Renal cortex interstitium (tissue), 11 donors: Measurements from ENCODE around the gene ASCL5. TPM values are rescaled to one million over a fixed set of nuclear protein-coding genes. Genes with fewer than 3 reads are reported as not detected.
A peak's percentile ranks its signal among the peaks of the same experiment; 100 is the strongest.

ENCODE experiments used
- DNase-seq, 11 donors: peaks; one replicate each; pipeline ENCODE4 v3.0.0-alpha.2; 2013; ENCODE audit warnings: low read depth in 9 of 11, low spot score in 4 of 11; ENCODE audit errors: extremely low read depth in 1 of 11
- polyA plus RNA-seq, 3 donors: library from polyadenylated mRNA; unstranded; fragments of 120-200 nt; gene quantifications; one replicate each; pipeline ENCODE4 v1.2.1, GENCODE V29; 2013; ENCODE audit not compliant: insufficient read length in 3 of 3

Gene ASCL5
- polyA plus RNA-seq, 3 donors: 0.12 to 0.40 (median 0.15) TPM

- DNase-seq: no peak
Observed at GRCh38 chr1:201139306-201139705, 12.3 kb upstream of the ASCL5 start.

GRCh38 chr1:201138311-201138840 lies 11.4 kb upstream of the ASCL5 start:
- DNase-seq: no peak

DNA sequence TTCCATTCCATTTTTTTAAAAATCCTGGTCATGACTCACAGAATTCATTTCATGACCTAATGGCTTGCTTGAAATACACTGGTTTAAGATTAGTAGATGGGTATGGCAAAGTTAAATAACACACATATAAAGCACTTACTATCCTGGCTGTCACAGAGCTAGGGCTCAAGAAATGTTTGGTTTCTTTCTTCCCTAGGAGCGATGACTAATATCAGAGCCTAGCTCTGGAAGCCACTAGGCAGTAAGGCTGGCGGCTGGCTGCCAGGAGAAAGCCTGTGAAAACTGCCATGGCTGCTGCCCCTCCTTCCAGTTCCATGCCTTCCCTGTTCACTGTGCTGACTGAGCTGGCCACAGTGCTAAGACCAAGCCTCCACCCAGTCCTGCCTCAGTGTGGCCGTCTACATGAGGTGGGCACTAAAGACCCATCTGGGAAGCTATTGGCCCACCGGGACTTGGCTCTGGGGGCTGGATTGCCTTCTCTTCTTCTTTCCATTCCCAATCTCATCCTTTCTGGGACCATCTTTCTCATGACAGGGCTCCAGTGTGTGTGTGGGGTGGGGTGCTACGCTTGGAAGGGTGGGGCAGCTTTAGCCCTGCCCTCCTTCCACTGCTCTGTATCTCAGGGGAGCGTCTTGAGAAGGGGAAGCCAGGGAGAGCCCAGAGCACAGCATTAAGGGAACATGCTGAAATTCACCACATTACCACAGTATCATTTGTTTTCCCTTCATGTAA lies 10.8 kb upstream of the ASCL5 start:
- DNase-seq: no peak

- no peak for DNase-seq
Observed at GRCh38 chr1:201137024-201137392, 10.0 kb upstream of the ASCL5 start.

DNA sequence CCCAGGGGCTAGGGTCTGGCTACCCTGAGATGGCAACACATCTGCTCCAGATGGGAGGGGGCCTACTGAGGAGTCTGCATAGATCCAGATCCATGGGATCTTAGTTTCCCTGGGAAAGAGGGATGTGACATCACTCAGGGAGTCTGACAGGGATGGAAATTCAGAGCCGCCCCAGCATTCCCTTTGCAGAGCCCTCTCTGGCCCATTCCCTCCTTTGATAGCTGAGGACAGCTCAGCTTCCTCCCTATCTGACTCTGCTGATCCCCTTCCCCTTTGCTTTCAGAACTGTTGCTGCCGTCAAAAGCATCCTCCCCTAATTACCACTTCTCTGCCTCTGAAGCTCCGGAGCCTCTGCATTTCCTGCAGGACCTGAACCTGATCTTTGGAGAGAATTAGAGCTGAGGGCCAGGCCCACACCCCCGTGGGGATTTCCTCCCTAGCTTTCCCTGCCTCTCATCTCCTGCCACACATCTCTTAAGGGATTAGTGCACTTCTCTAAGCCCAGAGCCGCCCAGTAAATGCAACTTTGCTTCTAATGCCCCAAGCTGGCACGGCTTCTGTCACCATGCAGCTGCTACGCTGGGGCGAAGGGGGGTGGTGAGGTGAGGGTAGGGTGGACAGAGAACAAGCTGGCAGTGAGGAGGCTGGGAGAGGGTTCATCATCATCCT lies 9.5 kb upstream of the ASCL5 start:
- DNase-seq: no peak

DNA sequence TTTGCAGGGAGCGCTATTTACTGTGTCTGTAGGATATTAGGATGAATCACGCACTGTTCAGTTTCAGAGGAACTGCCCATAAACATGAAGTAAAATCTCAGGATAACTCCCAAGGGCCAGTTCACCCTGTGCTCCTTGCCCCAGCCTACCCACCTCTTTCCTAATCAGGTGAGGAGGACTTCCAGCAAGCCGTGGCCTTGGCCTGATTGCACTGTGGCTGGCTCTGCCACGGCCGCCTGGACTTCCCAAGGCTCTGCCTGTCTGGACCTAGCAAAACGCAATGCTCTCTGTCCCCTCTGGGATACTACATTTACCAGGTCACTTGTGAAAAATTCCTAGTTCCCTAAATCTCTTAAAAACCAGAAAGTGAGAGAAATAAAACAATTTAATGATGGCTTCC lies 7.4 kb upstream of the ASCL5 start:
- DNase-seq: no peak

DNA sequence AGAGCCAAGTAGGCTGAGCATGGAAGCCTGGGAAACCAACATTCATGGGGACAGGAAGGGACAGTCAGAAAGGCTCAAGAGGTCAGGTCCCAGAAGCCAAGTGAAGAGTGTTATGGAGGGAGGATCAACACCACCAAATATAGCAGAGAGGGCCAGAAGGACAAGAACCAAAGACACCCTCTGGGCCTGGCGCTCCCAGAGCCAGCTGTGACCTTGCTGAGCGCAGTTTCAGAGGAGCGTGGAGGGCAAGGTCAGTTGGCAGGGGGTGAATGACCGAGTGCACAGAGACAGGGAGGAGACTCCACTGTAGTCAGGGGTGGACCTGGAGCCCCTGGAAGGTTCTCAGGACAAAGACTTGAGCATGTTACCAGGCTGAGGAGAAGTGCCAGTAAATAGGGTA lies 4.4 kb upstream of the ASCL5 start:
- no peak for DNase-seq

- no peak for DNase-seq
Observed at GRCh38 chr1:201128962-201129361, 2.0 kb upstream of the ASCL5 start.

- DNase-seq: no peak
Observed at GRCh38 chr1:201128476-201128875, 1.5 kb upstream of the ASCL5 start.

DNA sequence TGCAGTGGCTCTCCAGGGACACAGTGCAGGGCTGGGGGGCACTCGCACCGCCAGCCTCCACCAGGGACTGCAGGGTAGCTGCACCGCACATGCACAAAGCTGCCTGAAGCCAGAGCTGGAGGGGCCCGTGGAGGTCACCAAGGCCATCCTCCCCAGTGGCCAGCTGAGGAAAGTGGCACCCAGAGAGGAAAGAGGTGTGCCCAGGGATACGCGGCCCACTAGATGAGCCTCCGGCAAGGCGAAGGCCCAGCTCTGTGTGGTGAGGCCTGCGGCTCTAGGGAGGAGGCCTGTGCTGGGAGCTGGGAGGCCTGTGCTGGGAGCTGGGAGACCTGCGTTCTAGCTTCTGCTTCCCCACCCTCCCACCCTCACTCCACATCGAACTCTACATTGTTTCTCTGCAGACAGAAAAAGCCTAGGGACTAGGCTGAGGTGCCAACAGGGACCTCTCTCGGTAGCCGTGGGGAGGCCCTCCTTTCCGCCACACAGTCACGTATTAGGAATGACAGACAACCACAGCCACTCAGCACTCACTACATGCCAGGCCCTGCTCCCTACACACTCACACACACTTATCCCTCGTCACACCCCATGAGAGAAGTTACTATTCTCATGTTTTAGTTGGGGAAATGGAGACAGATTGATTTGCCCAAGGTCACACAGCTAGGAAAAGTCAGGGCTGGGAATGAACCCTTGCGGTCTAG lies 921 bp upstream of the ASCL5 start:
- DNase-seq: no peak

DNA sequence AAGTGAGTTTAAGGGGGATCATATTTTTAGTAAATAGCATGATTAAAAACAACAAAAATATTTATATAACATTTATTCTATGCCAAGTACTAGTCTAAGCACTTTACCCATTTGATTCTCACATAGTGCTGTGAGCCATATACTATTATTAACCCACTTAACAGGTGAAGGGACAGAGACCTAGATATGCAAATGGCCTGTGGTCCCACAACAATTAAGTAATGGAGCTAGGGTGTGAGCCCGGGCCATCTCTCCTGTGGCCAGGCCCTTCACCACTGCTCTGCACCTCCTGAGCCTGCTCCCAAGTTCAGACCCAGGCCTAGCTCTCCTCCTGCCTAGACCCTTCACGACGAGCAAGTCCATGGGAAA lies 537 bp downstream of the ASCL5 start:
- DNase-seq: no peak

- DNase-seq: peak in 2 of 11 donors; percentile 12 to 20
Observed at GRCh38 chr1:201125800-201126199, 1.2 kb downstream of the ASCL5 start.

DNA sequence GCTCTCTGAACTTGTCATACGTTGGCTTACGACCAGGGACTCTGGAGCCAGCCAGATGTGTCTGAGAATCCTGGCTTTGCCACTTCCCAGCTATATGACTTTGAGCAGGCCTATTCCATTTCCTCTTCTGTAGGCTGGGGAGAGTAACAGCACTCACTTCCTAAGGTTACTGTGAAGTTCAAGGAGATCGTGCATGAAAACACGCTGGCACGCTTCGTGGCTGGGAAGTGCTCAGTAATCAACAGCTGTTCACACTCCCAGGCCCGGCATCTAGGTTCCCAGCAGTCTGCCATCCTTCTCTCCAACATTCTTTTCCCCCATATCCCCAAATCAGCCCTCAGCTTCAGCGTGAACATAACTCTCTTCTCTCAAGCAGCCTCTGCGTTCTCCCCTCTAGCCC lies 2.0 kb downstream of the ASCL5 start:
- peak in 1 of 11 donors; percentile 11 for DNase-seq

DNA sequence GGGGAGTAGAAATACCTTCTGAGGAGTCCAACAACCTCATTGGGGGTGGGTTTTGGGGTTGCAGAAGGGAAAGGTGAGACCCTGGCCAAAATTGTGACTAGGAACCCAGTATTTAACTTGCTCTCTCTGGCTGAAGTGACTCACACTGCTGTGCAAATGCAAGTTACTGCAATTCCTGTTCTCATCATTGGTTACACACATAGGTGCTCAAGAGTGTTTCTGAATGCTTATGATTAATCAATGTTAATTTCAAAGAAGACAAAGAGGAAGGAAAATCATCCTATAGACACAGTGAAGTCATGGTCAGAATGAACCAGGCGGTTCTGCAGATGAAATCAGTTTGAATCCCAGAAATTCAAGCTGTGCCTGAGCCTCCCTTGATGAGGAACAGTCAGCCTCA lies 3.1 kb downstream of the ASCL5 start:
- DNase-seq: no peak

- DNase-seq: no peak
Observed at GRCh38 chr1:201122321-201122957, 4.5 kb downstream of the ASCL5 start.

DNA sequence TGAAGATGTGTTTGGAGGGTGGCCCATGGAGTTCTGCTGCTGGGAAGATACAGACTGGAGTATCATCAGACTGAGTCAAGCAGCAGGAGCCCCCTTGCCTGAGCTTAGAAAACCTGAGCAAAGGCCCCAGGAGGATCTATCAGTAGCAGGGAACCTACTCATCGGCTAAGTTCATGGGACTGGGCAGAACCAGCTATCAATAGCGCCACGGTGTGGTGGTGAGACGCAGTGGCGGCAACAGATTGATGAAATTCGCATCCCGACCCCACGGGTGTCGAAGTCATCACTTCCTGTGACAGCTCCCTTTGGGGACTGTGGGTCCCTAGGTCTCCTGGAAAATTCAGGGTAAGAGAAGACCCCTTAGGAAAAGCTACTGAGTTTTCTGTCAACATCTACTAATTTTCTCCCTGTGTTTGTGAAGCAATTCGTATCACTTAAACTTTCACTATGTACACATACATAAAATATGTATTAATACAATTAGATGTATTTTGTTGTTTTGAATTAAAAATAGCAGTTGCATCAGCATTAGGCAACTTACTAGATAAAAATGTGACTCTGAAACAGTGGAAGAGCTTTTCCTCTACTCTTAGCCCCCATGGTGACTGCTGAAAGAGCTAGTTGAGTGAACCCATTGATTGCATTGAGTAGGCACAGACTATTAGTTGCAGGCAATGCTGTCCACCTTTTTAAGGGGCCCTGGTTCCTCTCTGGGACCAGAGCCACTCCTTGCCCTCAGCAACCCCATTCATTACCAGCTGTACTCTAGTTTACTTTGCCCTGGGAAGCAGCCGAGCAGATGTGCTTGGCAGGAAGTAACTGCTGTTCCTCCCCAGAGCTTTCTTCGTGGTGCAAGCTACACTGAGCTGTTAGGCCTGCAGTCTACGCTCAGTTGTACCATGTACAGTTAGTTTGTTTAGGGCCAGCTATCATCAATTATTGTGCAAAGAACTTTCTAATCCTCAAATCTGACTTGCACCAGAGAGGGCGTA lies 7.5 kb downstream of the ASCL5 start:
- no peak for DNase-seq

DNA sequence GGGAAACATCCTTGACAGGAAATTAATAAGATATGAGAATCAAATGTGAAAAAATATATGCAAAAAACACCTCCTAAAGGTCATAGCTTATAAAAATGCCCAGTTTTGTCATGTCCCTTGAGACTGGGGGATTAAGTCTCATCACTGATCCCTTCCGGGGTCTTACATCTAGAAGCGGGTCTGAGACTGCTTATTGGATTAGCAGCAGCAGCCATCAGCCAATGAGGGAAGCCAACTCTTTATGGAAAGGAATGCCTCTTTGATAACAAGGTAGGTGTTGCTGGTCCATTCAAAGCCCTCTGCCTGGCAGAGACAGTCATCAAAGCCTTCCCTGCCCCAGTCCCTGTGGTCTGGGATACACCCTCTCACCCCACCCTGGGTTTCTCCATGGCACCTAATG lies 10.9 kb downstream of the ASCL5 start:
- DNase-seq: no peak

- no peak for DNase-seq
Observed at GRCh38 chr1:201115390-201115937, 11.5 kb downstream of the ASCL5 start.
